ENCODE measurements around the gene TLK2.
"Not testable (repeated sequence)": the region's sequence is repeated elsewhere in the genome, so short reads cannot be mapped to it uniquely, and the experiment has no call there.

TLK2 gene

DNA sequence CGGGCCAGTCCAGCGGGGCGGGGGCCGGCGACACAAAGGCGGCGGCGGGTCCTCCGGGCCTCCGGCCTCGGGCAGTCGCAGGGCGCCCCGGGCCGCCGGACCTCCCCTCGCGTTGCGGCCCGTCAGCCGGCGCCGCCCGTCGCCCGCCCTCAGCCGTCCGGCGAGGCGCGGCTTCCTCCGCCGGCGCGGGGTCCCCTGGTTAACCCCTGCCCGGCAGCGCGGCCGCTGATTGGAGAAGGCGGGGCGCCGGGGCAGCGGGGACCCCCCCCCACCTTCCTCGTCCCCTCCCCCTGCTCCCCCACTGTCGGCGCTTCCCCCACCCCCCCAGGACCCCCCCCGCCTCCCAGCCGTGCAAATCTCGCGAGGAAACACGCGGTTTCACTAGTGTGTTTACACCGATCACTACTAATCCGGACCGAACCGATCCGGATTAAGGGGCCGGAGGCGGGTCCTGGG, at the start of gene TLK2:
TSS of gene TLK2 (plus strand) at position 402 of the 456 bp plus-strand sequence. CDS start 2,301 bp downstream, outside the sequence.
- Histone ChIP-seq H3K4me3 (ENCODE audit: low read depth in 1 of 5, low read length in 5 of 5) (peak within 1 kb of the TSS; percentile 59 to 80 (median 71)), H3K36me3 (ENCODE audit: control insufficient read depth in 5 of 5, insufficient read depth in 5 of 5, low read length in 5 of 5) (peaks cover 0 to 5% (median 0%) of the 10 kb centered on the region in 5 donors), H3K9ac (ENCODE audit: low read length in 5 of 5) (peak within 1 kb of the TSS; percentile 12 to 86 (median 85)), H3K9me3 (ENCODE audit: control insufficient read depth in 5 of 5, low read length in 5 of 5) (no peaks in the 10 kb centered on the region), H3K27ac (ENCODE audit: low read depth, low read length) (peak within 1 kb of the TSS; percentile 59), H3K27me3 (ENCODE audit: control insufficient read depth in 5 of 5, insufficient read depth in 4 of 5, low read length in 5 of 5) (no peaks in the 10 kb centered on the region), H3K4me1 (ENCODE audit: control insufficient read depth in 5 of 5, insufficient read depth in 5 of 5, low read length in 5 of 5) (peaks cover 0 to 24% (median 17%) of the 10 kb centered on the region in 5 donors)

DNA sequence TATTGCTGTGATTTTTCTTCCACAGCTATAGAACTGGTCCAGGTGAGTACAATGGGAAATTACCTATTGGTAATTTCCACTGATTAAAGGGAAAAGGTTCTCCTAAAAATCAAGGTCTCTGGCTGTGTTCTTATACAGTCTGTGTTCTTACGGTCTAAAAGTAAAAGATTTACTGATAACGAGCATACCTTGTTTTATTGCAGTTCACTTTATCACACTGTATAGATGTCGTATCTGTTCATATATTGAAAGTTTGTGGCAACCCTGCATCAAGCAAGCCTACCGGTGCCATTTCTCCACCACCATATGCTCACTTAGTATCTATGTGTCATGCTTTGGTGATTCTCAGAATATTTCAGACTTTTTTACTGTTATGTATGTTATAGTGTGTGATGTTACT, 43.4 kb upstream of the TLK2 start:
- H3K36me3 ChIP-seq (ENCODE audit: control insufficient read depth in 5 of 5, insufficient read depth in 5 of 5, low read length in 5 of 5) = peaks cover 6 to 12% (median 8%) of the 10 kb centered on the region in 5 donors
- not testable (repeated sequence) for H3K9ac ChIP-seq (ENCODE audit: low read length in 5 of 5); H3K27ac ChIP-seq (ENCODE audit: low read depth, low read length); H3K4me3 ChIP-seq (ENCODE audit: low read depth in 1 of 5, low read length in 5 of 5); H3K4me1 ChIP-seq (ENCODE audit: control insufficient read depth in 5 of 5, insufficient read depth in 5 of 5, low read length in 5 of 5); H3K9me3 ChIP-seq (ENCODE audit: control insufficient read depth in 5 of 5, low read length in 5 of 5); H3K27me3 ChIP-seq (ENCODE audit: control insufficient read depth in 5 of 5, insufficient read depth in 4 of 5, low read length in 5 of 5)

DNA sequence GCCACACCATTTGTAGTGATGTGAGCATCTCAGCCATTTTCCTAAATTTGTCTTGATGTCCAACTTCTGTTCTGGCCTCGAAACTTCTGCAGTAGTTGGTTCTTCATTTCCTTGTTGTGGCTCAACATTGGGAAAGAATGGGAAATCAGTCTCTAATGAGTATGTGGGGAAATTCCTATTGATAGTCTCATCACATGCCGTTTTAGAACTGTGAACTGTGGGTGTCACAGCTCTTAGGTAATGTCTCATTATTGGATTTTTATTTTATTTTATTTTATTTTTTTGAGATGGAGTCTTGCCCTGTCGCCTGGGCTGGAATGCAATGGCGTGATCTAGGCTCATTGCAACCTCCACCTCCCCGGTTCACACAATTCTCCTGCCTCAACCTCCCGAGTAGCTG, 37.4 kb upstream of the TLK2 start:
- not testable (repeated sequence) for H3K27ac ChIP-seq (ENCODE audit: low read depth, low read length); H3K27me3 ChIP-seq (ENCODE audit: control insufficient read depth in 5 of 5, insufficient read depth in 4 of 5, low read length in 5 of 5); H3K4me3 ChIP-seq (ENCODE audit: low read depth in 1 of 5, low read length in 5 of 5); H3K9ac ChIP-seq (ENCODE audit: low read length in 5 of 5); H3K9me3 ChIP-seq (ENCODE audit: control insufficient read depth in 5 of 5, low read length in 5 of 5); H3K4me1 ChIP-seq (ENCODE audit: control insufficient read depth in 5 of 5, insufficient read depth in 5 of 5, low read length in 5 of 5)
- H3K36me3 ChIP-seq (ENCODE audit: control insufficient read depth in 5 of 5, insufficient read depth in 5 of 5, low read length in 5 of 5) = peaks cover 5 to 47% (median 36%) of the 10 kb centered on the region in 5 donors

DNA sequence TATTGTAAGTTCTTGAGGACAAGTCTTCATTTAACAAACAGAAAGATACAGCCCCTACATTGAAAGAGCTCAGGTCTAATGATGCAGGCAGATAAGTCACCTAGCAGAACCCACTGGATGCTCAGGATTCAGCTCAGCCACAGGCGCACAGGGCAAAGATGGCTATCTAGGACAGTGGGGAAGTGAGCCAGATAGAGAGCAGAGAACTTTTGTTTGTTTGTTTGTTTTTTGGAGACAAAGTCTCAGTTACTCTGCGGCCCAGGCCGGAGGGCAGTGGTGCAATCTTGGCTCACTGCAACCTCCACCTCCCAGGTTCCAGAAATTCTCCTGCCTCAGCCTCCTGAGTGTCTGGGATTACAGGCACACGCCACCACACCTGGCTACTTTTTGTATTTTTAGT, 34.6 kb upstream of the TLK2 start:
- Histone ChIP-seq H3K9me3 (ENCODE audit: control insufficient read depth in 5 of 5, low read length in 5 of 5) (no peaks in the 10 kb centered on the region), H3K36me3 (ENCODE audit: control insufficient read depth in 5 of 5, insufficient read depth in 5 of 5, low read length in 5 of 5) (peaks cover 8 to 66% (median 55%) of the 10 kb centered on the region in 5 donors), H3K4me3 (ENCODE audit: low read depth in 1 of 5, low read length in 5 of 5) (no peak overlapping the region), H3K9ac (ENCODE audit: low read length in 5 of 5) (no peak overlapping the region), H3K4me1 (ENCODE audit: control insufficient read depth in 5 of 5, insufficient read depth in 5 of 5, low read length in 5 of 5) (no peaks in the 10 kb centered on the region), H3K27me3 (ENCODE audit: control insufficient read depth in 5 of 5, insufficient read depth in 4 of 5, low read length in 5 of 5) (no peaks in the 10 kb centered on the region), H3K27ac (ENCODE audit: low read depth, low read length) (no peak overlapping the region)

DNA sequence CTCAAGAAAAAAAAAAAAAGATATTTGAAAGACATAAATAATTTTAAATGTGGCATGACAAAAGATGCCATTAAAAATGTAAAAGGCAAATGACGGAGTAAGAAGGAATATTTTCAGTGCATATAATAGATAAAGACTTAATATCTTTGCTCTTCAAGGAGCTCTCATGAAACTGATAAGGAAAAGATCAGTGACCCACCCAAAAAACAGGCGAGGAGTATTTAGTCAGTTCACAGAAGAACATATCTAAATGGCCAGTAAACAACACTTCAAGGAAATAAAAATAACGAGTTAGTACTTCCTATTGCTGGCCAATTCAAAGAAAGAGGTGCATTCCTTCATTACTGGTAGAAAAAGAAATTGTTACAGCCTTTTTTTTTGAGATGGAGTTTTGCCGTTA, 32.8 kb upstream of the TLK2 start:
- H3K9ac ChIP-seq (ENCODE audit: low read length in 5 of 5); H3K4me1 ChIP-seq (ENCODE audit: control insufficient read depth in 5 of 5, insufficient read depth in 5 of 5, low read length in 5 of 5); H3K4me3 ChIP-seq (ENCODE audit: low read depth in 1 of 5, low read length in 5 of 5); H3K9me3 ChIP-seq (ENCODE audit: control insufficient read depth in 5 of 5, low read length in 5 of 5); H3K27me3 ChIP-seq (ENCODE audit: control insufficient read depth in 5 of 5, insufficient read depth in 4 of 5, low read length in 5 of 5); H3K27ac ChIP-seq (ENCODE audit: low read depth, low read length): not testable (repeated sequence)
- H3K36me3 ChIP-seq (ENCODE audit: control insufficient read depth in 5 of 5, insufficient read depth in 5 of 5, low read length in 5 of 5) = peaks cover 5 to 62% (median 51%) of the 10 kb centered on the region in 5 donors

DNA sequence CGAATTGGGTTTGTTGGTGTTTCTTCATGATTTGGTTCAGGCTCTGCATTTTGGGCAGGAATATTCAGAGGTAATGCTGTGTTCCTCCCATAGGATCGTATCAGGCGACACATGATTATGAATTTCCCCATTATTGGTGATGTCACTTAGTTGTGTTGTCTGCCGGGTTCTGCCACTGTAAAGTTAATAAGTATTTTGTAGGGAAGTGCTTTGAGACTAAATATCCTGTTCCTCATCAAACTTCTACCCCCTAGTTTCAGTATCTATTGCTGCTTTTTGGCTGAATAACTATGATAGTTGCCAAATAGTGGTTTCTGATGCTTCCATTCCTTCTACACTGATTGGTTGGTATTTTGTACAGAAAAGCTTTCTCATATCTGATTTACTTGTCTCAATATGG, 26.4 kb upstream of the TLK2 start:
- not testable (repeated sequence) for H3K9me3 ChIP-seq (ENCODE audit: control insufficient read depth in 5 of 5, low read length in 5 of 5)

DNA sequence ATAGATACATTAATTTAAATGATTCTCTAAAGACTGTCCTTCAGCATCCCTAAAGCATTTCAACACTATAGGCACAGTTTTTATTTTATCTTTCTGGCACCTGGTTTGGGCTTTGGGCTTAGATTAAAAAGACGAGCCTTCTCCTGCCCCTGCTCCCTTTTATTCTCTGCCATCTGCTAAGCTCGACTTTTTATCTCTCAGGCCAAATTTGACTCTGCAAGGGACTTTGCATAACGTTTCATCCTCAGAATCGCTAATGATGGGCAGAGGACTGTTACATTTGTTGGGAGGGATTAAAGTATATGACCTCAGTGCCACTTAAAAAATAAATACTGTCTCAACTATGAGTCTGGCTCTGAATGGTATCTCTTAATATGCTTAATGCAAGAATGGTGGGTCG, 25.6 kb upstream of the TLK2 start:
- H3K4me1 ChIP-seq (ENCODE audit: control insufficient read depth in 5 of 5, insufficient read depth in 5 of 5, low read length in 5 of 5); H3K9me3 ChIP-seq (ENCODE audit: control insufficient read depth in 5 of 5, low read length in 5 of 5); H3K27me3 ChIP-seq (ENCODE audit: control insufficient read depth in 5 of 5, insufficient read depth in 4 of 5, low read length in 5 of 5); H3K36me3 ChIP-seq (ENCODE audit: control insufficient read depth in 5 of 5, insufficient read depth in 5 of 5, low read length in 5 of 5); H3K4me3 ChIP-seq (ENCODE audit: low read depth in 1 of 5, low read length in 5 of 5); H3K9ac ChIP-seq (ENCODE audit: low read length in 5 of 5); H3K27ac ChIP-seq (ENCODE audit: low read depth, low read length): not testable (repeated sequence)

More for the DNA sequence above, 26.4 kb upstream of the TLK2 start:
- H3K9ac ChIP-seq (ENCODE audit: low read length in 5 of 5); H3K4me1 ChIP-seq (ENCODE audit: control insufficient read depth in 5 of 5, insufficient read depth in 5 of 5, low read length in 5 of 5); H3K27ac ChIP-seq (ENCODE audit: low read depth, low read length); H3K4me3 ChIP-seq (ENCODE audit: low read depth in 1 of 5, low read length in 5 of 5); H3K27me3 ChIP-seq (ENCODE audit: control insufficient read depth in 5 of 5, insufficient read depth in 4 of 5, low read length in 5 of 5): not testable (repeated sequence)
- peaks cover 3 to 18% (median 15%) of the 10 kb centered on the region in 5 donors for H3K36me3 ChIP-seq (ENCODE audit: control insufficient read depth in 5 of 5, insufficient read depth in 5 of 5, low read length in 5 of 5)

DNA sequence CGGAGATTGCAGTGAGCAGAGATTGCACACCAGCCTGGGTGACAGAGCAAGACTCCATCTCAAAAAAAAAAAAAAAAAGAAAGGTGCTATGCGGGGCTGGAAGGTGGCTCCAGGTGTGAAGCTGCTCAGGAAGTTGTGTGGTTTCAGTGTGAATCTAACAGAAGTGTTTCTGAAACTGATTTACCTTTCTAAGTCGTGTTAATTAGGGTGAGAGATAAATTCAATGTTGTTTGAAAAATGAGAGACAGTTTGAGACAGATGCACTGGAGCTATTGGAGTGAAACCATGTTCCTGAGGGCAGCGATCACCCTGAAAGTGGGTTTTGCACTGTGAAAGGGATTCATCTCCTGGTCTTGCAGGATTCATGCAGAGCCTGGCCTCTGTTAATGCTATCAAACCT, 25.0 kb upstream of the TLK2 start:
- not testable (repeated sequence) for H3K9me3 ChIP-seq (ENCODE audit: control insufficient read depth in 5 of 5, low read length in 5 of 5); H3K9ac ChIP-seq (ENCODE audit: low read length in 5 of 5); H3K4me3 ChIP-seq (ENCODE audit: low read depth in 1 of 5, low read length in 5 of 5); H3K4me1 ChIP-seq (ENCODE audit: control insufficient read depth in 5 of 5, insufficient read depth in 5 of 5, low read length in 5 of 5); H3K36me3 ChIP-seq (ENCODE audit: control insufficient read depth in 5 of 5, insufficient read depth in 5 of 5, low read length in 5 of 5); H3K27ac ChIP-seq (ENCODE audit: low read depth, low read length); H3K27me3 ChIP-seq (ENCODE audit: control insufficient read depth in 5 of 5, insufficient read depth in 4 of 5, low read length in 5 of 5)

DNA sequence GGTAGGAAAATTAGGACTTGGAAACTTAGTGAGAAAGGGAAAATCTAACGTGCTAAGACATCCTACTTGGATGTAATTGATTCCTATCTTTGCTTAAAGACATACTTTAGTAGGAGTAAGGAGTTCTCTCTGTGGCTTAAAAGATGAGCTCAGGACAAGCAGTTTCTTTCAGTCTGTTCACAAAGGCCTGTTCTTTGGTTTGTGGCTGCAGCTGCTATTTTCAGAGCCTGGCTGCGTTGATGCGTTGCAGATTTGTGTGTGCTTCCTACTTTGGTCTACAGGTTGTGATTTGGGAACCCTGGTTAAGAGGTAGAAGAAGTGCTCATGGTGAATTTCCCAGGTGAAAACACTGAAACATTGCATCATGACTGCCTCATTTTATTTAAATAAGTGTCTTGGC, 24.5 kb upstream of the TLK2 start:
- H3K27ac ChIP-seq (ENCODE audit: low read depth, low read length); H3K9me3 ChIP-seq (ENCODE audit: control insufficient read depth in 5 of 5, low read length in 5 of 5); H3K4me3 ChIP-seq (ENCODE audit: low read depth in 1 of 5, low read length in 5 of 5); H3K9ac ChIP-seq (ENCODE audit: low read length in 5 of 5); H3K27me3 ChIP-seq (ENCODE audit: control insufficient read depth in 5 of 5, insufficient read depth in 4 of 5, low read length in 5 of 5); H3K4me1 ChIP-seq (ENCODE audit: control insufficient read depth in 5 of 5, insufficient read depth in 5 of 5, low read length in 5 of 5); H3K36me3 ChIP-seq (ENCODE audit: control insufficient read depth in 5 of 5, insufficient read depth in 5 of 5, low read length in 5 of 5): not testable (repeated sequence)

DNA sequence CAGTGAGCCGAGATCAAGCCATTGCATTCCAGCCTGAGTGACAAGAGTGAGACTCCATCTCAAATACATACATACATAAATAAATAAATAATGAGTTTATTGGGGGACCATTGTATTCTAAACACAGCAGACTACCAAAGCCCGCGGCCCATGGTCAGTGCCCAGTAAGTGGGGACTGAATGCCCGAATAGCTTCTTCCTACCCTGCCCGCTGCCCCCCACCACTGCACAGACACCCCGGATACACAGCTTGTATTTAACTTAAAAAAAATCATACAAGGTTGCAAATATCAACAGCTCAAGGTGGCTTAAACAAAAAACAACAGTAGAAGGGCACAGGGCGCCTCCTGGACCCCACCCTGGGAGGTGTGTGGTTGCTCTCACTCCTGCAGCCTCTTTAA, 22.6 kb upstream of the TLK2 start:
- H3K4me3 ChIP-seq (ENCODE audit: low read depth in 1 of 5, low read length in 5 of 5) = no peak overlapping the region
- no peak overlapping the region for H3K27ac ChIP-seq (ENCODE audit: low read depth, low read length)
- no peaks in the 10 kb centered on the region for H3K4me1 ChIP-seq (ENCODE audit: control insufficient read depth in 5 of 5, insufficient read depth in 5 of 5, low read length in 5 of 5)
- no peak overlapping the region for H3K9ac ChIP-seq (ENCODE audit: low read length in 5 of 5)
- no peaks in the 10 kb centered on the region for H3K9me3 ChIP-seq (ENCODE audit: control insufficient read depth in 5 of 5, low read length in 5 of 5)
- H3K27me3 ChIP-seq (ENCODE audit: control insufficient read depth in 5 of 5, insufficient read depth in 4 of 5, low read length in 5 of 5) = no peaks in the 10 kb centered on the region
- H3K36me3 ChIP-seq (ENCODE audit: control insufficient read depth in 5 of 5, insufficient read depth in 5 of 5, low read length in 5 of 5) = no peaks in the 10 kb centered on the region

DNA sequence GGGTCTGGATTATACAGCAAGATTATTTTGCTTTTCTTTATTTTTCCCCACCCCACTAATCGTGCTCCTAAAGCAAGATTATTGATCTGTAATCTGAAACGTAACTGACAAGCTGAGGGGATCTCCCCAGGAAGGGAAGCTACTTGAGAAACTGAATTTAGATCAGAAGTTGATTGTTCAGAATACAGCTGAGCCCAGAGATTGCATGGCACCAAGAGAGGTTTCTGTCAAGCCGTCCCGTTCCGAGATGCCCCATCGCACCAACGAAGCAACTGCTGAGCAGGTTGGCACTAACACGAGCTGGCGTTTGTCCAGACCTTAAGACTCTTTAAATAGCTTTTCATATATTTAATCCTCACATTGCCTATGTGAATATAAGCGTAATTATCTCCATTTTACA, 20.1 kb upstream of the TLK2 start:
- H3K4me1 ChIP-seq (ENCODE audit: control insufficient read depth in 5 of 5, insufficient read depth in 5 of 5, low read length in 5 of 5); H3K27me3 ChIP-seq (ENCODE audit: control insufficient read depth in 5 of 5, insufficient read depth in 4 of 5, low read length in 5 of 5); H3K9ac ChIP-seq (ENCODE audit: low read length in 5 of 5); H3K36me3 ChIP-seq (ENCODE audit: control insufficient read depth in 5 of 5, insufficient read depth in 5 of 5, low read length in 5 of 5); H3K9me3 ChIP-seq (ENCODE audit: control insufficient read depth in 5 of 5, low read length in 5 of 5); H3K4me3 ChIP-seq (ENCODE audit: low read depth in 1 of 5, low read length in 5 of 5); H3K27ac ChIP-seq (ENCODE audit: low read depth, low read length): not testable (repeated sequence)
